HG03521 (cell line): Measurements from ENCODE around the gene GRAMD1B.

ENCODE experiments used
- ATAC-seq: cut with Tn5 transposase; IDR thresholded peaks from one replicate; pipeline ENCODE4 v1.9.1; 2021; ENCODE audit warnings: mild to moderate bottlenecking, moderate library complexity; ENCODE audit not compliant: unreplicated experiment

GRAMD1B gene

DNA sequence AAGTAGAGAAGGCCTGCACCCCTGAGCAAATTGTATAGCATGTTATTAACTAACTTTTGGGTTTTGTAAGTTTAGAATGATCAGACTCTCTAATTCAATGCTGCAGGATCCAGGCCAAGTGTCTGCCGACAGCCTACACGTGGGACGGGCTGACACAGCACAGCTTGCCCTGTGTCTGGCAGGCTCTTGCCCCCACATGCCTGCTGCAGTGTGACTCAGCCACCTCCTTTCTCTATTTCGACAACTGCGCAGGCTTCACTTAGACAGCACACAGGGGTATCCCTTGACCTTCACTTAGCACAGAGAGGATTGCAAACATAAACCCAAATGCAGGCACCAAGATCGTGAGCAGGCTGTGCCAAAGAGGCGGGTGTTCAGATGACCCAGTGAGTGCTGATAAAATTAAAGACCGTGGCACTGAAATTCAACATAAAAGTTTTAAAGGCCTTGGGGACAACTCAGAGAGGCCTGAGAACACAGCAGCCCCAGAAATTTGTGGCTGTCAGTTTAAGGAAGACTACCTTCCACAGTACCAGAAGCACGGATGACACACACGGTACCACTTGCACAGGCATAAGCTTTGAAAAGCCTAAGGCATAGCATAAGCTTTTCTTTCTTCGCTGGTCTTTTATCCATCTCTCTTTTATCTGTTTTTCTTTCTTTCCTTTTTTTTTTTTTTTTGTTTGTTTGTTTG is 186.6 kb downstream of the GRAMD1B start:
- no peak for ATAC-seq

DNA sequence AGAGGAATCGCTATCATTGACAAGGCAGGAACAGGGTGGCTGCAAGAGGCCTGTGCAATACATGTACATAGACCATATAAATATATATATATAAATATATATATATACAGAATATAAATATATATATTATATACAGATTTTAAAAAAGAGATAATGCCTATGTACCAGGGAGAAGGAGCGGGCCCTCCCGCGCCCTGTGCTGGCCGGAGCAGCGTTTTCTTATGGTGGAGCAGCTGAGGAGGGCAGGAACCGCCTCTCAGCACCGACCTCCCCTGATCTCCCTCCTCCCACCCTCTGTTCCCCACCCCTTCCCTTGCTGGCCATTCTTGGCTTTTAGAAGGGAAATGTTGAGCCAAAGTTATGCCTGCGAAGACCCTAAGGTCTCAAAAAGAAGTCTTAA is 192.5 kb downstream of the GRAMD1B start:
- ATAC-seq = no peak

DNA sequence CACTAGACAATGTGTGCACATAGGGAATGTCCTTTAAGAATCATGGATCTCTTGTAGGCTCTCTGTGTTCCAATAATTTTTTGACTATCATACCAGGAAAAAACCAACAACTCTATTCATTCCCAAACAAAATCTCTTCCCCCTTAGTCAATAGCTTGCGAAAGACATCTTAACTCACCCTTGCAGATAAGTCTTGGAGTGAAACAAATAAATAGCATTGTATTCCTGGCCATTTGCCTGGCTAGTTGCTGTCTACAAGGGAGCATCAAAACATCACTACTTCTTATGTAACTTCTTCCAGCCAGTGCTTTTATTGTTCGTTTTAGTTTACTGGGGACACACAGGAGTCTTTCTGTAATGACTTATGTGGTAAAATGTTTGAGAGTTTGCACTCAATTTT is 194.9 kb downstream of the GRAMD1B start:
- no peak for ATAC-seq

DNA sequence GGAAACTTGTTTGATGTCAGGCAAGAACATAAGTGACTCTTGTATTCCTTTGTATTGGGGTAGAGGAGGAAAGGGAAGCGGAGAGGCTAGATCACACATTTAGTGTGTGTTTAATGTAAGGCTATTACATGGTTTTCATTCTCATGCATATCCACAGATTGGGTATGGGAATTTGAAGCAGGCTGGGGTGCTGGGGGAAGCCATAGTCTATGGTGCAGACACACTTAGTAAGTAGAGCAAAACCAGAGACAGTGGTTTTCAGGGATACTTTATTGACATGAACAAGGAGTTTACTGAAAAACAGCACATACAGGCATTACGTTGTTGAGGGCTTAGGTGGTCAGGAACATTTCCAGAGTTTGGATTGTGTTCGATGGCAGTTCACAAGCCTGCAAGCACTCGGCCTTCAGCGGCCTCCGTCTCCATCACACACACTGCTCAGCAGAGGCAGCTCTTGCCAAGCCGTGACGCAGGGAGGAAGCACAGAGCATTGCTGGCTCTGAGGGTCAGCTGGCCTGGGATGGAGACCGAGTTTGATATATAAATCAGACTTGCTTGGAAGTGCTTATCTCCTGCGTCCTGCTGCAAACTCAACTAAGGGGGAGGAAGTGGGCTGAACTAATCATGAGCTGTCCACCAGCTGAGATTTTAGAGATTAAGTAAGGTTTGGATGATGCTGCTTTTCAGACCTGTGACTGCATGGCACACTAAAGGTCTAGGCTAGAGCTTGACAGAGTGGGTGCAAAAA is 199.0 kb downstream of the GRAMD1B start:
- ATAC-seq = no peak

DNA sequence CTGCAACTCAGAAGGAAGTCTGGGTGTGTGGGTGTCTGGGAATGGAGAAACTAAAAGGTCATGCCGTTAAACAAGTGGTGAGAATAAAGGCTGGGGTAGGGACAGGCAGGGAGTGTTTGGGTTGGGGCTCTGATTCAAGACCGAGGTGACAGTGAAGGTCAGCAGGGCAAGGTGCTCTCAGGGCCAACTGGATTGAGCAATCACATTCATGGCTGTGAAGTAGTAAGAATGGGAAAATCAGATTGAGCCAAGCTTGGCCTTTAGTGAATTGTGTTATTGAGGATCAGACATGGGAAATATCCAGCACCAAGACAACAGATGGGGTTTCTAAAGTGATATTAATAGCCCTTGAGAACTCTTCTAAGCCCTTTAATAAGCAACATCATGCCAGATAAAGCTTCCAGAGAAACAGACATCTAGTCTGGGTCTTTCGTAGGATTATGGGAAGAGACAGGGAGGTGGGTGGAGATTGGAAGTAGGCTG is 200.1 kb downstream of the GRAMD1B start:
- ATAC-seq = no peak

DNA sequence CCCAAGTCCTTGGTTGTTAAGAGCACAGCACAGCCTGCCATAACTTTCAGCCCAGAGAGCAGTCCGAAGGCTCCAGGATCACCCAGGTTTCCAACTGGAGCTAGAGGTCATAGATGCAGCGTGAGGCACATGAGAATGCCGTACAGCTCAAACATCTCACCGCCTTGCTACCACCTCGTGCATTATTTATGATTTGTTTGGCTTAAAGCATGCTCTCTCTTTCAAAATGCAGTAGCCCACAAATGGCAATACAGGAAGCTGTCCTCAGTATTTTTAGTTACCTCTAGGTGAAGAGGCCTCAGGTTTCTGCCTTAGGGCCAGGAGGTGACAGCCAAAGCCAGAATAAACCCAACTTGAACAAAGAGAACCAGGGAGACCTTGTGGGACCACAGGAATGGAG is 210.0 kb downstream of the GRAMD1B start:
- ATAC-seq = no peak

DNA sequence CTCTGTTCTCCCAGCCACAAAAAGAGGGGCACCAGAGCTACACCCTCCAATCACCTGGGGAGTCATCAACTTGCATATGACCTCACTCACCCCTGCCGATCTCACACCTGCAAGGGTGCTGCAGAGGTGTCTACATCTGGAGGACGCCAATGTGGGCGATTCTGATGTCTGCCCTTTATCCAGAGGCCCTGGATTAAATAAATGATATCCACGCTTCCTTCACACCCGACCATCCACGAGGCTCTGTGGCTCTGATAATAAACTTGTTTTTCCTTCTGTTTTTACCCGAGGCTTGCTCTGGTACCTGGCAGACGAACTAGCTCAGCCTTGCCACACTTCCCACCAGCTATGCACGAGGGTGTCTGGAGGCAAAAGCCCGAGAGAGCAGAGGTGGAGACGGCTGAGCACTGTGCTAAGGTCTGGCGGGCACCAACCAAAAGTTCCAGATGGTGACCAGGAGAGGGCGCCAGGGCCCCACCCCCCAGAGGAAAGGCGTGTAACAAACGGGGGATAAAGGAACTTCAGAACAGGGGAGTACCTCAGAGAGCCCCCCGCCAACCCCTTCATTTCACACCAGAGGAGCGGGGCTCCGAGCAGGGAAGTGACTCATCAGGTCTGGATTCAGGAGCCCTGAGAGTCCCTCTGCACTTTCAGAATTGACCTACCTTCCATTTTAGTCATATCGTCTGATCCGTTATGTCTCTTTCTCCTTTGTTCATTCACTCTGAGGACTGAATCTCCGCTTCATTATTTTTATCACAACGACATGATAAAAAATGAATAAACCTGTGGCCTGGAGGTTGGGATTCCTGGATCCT is 210.8 kb downstream of the GRAMD1B start:
- ATAC-seq = no peak

DNA sequence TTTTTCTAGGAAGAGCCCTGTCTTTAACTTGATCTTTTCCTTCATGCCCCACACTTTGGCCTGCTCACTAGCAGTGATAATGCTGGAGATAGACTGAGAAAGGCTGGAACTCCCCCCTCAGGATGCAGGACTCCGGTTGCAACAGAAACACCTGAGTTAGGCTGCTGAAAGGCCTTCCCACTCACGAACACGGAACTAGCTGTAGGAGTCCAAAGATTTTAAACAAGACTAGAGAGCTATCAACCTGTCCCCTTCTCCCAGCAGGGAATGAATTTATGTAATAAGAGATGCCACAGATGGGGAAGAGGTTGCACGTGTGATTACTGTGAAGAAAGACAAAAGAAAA is 211.4 kb downstream of the GRAMD1B start:
- ATAC-seq = no peak

DNA sequence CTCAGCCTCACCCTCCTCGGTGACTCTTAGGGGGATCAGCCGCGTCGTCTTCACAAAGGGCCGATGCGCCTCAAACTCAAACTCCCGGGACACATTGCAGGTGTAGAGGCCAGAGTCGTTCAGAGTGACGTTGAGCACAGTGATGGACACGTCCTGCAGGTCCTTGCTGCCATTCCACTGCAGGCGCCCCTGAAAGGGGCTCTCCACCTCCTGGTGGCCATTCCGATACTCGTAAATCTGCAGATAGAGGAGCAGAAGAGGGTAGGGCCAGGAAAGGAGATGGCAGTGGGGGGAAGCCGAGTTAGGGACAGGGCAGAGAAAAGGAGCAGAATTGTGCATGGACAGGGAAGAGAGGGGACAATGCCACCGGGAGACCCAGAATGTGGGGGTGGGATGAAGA is 212.4 kb downstream of the GRAMD1B start:
- no peak for ATAC-seq

DNA sequence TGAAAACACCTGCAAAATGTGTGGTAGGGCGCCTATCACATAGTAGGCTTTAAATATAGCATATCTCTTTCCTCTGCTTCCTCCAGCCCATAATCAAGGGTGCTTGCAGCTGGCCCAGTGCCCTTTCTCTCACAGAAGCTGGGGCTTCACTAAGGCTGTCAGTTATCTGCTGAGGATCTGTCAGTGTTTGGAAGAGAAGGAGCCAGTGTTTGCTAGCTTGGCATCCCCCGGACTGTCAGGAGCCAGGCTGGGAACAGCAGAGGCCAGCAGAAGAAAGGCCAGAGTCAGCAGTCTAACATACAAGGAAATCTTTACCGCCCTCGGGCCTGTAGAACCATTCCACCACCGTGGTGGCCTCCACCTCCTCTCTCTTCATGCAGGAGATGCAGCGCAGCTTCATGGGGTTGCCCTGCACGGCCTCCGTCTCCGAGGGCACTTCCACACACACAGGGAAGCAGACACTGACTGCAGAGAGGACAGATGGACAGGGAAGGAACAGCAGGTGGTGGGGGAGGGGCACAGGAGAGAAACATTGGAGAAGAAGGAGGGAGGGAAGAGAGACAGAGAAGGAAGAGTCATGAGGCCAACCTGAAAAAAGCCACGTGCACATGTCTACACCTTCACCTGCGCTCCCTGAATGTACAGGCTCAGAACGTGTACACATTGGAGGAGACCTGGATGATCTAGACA is 215.4 kb downstream of the GRAMD1B start:
- no peak for ATAC-seq

DNA sequence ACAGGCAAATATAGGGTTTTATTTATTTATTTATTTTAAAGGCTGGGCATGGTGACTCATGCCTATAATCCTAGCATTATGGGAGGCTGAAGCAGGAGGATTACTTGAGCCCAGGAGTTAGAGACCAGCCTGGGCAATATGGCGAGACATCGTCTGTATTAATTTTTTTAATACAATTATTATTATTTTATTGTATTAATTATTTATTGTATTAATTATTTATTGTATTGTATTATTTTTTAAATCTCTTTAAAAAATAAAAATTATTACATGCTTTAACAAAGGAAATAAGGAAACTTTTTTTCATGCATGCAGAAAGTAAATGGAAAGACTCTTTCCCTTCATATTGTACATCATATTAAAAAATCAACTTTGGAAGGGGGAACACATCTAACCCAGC is 220.8 kb downstream of the GRAMD1B start:
- ATAC-seq = no peak

DNA sequence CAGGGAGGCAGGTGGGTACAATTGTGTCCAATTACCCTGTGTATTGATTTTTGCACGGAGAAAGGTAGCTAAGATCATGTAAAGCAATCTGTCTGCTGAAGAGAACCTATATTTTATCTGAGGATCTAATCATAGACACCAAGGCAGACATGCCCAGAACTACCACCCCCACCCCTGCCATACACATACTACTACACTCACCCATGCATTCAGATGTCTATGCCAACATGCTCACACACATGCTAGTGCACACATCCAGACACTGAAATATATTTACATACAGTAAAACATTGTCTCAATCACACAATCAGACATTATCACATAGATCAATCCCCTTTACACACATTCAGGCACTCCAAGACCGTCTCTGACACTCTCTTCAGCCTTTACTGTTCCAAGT is 222.5 kb downstream of the GRAMD1B start:
- ATAC-seq = no peak

DNA sequence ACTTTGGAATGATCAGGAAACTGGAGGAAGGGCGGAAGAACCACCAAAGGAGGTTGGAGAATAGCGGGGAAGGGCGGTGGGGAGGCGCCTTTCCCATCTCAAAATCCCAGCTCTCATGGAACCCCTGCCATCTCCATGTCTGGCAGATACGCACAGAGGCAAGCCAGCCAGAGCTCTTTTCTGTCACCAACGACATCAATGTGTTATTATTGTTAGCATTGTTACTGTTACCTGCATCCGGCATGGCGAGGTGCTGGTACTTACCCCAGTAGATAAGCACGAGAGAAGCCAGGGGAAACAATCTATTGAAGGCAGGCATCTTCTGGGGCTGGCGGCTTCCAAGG is 223.4 kb downstream of the GRAMD1B start:
- ATAC-seq = no peak

DNA sequence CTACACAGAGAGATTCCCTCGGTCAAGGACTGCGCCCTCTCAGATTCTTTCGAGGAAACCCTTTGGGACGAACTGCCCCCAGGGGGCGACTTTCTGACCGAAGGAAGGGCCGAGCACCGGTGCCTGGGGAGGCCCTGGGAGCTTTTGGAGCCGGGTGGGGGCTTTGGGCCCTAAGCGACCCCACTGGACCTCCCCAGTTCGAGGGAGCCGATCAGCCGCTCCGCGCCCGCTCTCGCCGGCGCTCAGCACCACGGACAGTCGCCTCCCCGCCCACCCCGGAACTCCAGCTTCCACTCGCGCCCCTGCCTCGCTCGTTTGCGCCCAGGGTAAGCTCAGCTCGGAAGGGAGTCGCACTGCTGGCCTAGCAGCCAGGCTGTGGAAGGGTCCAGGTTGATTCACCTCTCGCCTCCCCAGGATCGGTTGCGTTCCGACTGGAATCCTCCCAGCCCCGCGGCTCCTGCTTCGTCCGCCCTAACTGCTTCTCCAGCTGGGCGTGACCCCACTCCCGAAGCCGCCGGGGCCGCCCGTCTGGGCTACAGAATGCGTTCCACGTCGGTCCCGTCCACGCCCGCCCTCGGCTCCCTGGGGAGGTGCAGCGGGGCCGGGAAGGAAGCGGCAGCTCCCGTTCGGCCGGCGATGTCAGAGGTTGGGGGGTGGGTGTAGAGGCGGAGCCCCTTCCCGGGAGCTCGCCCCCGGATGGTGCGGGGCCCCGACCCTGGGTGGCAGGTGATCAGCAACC is 223.9 kb downstream of the GRAMD1B start:
- peak; percentile 50 for ATAC-seq

DNA sequence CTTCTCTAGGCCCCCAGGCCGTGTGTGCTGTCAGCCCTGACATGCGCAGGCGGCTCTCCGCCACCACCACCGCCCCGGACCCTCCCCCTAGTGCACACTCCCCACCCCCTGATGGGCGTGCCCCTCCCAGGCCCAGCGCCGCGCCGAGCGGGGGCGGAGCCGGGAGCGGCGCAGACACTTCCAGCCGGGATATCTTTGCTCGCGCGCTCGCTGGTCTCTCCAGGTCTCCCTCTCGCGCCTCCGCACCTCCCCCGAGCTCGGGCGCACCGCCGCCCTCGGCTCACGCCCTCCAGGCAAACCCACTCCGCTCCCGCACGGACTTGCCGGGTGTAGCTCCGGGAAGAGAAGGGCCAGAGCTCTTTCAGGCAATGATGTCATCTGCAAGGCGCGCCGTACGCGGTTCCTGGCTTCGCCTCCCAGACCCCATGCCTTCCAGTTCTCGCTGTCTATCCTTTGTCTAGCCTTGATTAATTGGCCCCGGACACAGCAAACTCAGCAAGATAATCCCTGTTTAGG is 224.6 kb downstream of the GRAMD1B start, which contains the start of gene SCN3B:
TSS of gene SCN3B (minus strand) at position 59 of the 516 bp plus-strand sequence. CDS start 823 bp downstream, outside the sequence.
- ATAC-seq = peak; percentile 20

DNA sequence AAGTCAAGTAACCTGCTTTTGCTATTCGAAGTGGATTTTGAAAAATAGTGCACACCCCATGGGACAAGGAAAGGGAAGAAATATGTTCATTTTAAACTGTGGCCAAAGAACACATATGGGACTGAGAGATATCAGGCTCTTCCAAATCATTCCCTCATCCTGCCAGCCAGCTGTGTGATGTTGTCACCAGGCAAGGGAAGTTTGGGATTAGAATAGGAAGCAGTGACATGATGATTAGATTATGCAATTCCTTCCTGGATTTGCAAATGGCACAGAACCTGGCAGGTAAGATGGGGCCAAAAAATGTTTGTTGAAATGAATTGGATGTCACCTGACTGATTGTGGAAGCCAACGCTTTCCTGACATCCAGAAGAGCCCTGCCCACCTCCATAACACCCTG is 229.2 kb downstream of the GRAMD1B start:
- no peak for ATAC-seq

DNA sequence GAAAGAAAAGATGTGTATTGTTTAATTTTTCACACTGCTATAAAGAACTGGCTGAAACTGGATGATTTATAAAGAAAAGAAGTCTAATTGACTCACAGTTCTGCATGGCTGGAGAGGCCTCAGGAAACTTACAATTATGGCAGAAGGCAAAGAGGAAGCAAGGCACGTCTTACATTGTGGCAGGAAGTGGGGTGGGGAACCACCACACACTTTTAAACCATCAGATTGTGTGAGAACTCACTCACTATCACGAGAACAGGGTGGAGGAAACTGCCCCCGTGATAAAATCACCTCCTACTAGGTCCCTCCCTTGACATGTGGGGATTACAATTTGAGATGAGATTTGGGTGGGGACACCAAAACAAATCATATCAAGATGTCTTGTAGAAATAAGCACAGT is 229.9 kb downstream of the GRAMD1B start:
- peak; percentile 78 for ATAC-seq

DNA sequence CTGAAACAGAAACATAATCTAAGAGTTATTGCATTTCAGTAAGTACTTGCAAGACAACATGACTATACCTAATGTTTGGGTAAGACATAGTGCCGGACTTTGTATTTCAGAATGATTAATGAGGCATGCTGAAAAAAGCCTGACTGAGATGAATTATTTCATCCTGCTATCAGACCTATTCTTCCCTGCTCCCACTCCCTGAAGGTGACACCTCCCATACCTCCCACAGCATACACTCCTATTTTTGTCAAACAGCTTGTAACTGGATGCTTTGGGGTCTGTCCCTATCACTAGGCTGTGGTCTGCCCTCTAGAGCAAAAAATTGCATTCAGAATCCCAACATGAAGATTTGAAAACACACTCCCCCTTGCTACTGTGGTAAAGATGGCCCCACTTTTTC is 235.2 kb downstream of the GRAMD1B start:
- no peak for ATAC-seq

DNA sequence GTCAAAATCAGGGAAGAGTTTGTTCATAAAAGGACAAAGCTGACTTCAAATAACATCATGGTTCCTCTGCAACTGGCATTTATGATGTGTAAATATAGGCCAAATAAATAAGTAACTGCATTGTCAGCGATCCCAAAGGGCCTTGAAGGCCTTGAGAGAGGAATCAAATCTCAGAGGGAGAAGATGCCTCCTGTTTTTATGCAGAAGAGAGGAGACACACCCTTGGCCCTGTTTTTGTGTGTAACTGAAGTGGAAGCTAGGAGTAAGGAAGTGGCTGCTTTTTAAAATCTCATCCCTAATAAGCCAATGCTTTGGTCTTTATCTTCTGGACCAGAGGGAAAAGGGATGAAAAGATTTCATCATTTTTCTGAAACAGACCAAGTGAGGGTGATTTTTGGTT is 240.0 kb downstream of the GRAMD1B start:
- no peak for ATAC-seq

DNA sequence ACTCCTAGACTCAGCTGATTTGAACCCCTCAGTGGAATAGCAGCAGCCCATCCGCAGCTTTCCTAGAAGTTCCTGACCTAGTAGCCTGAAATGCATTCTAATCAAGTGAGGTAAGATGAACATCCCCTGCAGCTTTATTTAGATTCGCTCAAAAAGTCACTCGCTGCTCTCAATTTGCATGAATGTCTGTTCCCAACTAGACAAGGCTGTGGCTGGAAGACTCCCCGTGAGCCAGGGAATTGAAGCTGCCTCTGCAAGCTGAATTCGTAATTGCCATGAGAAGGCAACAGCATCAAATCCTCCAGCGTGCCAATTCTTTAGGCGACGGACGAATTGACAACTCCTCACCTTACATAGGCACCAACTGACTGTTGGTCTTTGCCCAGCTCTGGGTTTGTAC is 241.5 kb downstream of the GRAMD1B start:
- no peak for ATAC-seq
